SK-N-SH (cell line): ENCODE results near the gene KCNQ5.

ENCODE experiments used
- CHD2 ChIP-seq: fragments of 150-350 bp; IDR thresholded peaks from 2 replicates; pipeline ENCODE4 v1.6.1; 2018; ENCODE audit warnings: low read length; ENCODE audit not compliant: partially characterized antibody
- GABPA ChIP-seq: IDR thresholded peaks from 2 replicates; pipeline ENCODE4 v1.4.0; 2012; ENCODE audit warnings: low read depth, mild to moderate bottlenecking
- JUND ChIP-seq: IDR thresholded peaks from 2 replicates; pipeline ENCODE4 v1.4.0; 2012
- POLR2AphosphoS5 ChIP-seq: IDR thresholded peaks from 2 replicates; pipeline ENCODE4 v1.6.1; 2012; ENCODE audit warnings: low read depth, low read length
- RAD21 ChIP-seq: IDR thresholded peaks from 2 replicates; pipeline ENCODE4 v1.6.1; 2012; ENCODE audit warnings: mild to moderate bottlenecking, low read length
- SIN3A ChIP-seq: IDR thresholded peaks from 2 replicates; pipeline ENCODE4 v1.6.1; 2012; ENCODE audit warnings: low read depth, mild to moderate bottlenecking, low read length, moderate library complexity, borderline replicate concordance
- SMC3 ChIP-seq: IDR thresholded peaks from 2 replicates; pipeline ENCODE4 v1.6.1; 2012; ENCODE audit warnings: low read depth, low read length, improper control_type of control experiment
- TF ChIP-seq, protein P1 (sequence below): fragments of 200-600 bp; sonication (generic); IDR thresholded peaks from 2 replicates; pipeline ENCODE4 v1.6.1; 2017; ENCODE audit warnings: antibody characterized with exemption, mild to moderate bottlenecking, moderate library complexity
- TF ChIP-seq, protein P2 (sequence below): IDR thresholded peaks from 2 replicates; pipeline ENCODE4 v1.4.0; 2012; ENCODE audit warnings: low read depth, borderline replicate concordance
- TF ChIP-seq, protein P3 (sequence below): IDR thresholded peaks from 2 replicates; pipeline ENCODE4 v1.4.0; 2012; ENCODE audit warnings: low read depth, borderline replicate concordance

DNA sequence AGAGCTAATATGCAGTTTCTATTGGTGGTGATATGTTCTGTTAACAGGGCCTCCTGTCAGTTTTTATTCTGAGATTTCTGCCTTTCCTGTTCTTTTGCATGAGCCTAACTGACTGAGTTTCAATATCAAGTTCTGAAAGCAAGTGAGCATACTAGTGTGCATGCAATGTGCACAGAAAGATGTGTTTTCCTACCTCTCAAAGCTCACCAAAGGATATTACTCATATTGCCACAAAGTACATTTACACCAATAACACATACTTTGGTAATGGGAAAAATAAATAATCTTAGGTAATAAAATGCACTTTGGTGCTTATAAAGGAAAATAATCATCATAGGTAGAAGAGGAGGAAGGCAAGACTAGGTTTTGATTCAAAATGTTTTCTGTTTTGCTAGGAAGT is 408.4 kb downstream of the KCNQ5 start:
- TF ChIP-seq RAD21 (no peak), SMC3 (no peak), CHD2 (no peak), JUND (no peak), POLR2AphosphoS5 (no peak), GABPA (no peak), SIN3A (no peak)
- TF ChIP-seq, protein P1, sequence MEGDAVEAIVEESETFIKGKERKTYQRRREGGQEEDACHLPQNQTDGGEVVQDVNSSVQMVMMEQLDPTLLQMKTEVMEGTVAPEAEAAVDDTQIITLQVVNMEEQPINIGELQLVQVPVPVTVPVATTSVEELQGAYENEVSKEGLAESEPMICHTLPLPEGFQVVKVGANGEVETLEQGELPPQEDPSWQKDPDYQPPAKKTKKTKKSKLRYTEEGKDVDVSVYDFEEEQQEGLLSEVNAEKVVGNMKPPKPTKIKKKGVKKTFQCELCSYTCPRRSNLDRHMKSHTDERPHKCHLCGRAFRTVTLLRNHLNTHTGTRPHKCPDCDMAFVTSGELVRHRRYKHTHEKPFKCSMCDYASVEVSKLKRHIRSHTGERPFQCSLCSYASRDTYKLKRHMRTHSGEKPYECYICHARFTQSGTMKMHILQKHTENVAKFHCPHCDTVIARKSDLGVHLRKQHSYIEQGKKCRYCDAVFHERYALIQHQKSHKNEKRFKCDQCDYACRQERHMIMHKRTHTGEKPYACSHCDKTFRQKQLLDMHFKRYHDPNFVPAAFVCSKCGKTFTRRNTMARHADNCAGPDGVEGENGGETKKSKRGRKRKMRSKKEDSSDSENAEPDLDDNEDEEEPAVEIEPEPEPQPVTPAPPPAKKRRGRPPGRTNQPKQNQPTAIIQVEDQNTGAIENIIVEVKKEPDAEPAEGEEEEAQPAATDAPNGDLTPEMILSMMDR = no peak
- TF ChIP-seq, protein P2, sequence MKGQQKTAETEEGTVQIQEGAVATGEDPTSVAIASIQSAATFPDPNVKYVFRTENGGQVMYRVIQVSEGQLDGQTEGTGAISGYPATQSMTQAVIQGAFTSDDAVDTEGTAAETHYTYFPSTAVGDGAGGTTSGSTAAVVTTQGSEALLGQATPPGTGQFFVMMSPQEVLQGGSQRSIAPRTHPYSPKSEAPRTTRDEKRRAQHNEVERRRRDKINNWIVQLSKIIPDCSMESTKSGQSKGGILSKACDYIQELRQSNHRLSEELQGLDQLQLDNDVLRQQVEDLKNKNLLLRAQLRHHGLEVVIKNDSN = no peak
- TF ChIP-seq, protein P3, sequence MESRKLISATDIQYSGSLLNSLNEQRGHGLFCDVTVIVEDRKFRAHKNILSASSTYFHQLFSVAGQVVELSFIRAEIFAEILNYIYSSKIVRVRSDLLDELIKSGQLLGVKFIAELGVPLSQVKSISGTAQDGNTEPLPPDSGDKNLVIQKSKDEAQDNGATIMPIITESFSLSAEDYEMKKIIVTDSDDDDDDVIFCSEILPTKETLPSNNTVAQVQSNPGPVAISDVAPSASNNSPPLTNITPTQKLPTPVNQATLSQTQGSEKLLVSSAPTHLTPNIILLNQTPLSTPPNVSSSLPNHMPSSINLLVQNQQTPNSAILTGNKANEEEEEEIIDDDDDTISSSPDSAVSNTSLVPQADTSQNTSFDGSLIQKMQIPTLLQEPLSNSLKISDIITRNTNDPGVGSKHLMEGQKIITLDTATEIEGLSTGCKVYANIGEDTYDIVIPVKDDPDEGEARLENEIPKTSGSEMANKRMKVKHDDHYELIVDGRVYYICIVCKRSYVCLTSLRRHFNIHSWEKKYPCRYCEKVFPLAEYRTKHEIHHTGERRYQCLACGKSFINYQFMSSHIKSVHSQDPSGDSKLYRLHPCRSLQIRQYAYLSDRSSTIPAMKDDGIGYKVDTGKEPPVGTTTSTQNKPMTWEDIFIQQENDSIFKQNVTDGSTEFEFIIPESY = no peak
